HepG2 (cell line): Measurements from ENCODE around the gene BMPR2. TPM values are rescaled to one million over a fixed set of nuclear protein-coding genes. Genes with fewer than 3 reads are reported as not detected.

ENCODE experiments used
- ARID4A ChIP-seq: sonication (generic); formaldehyde crosslinking; IDR thresholded peaks from 2 replicates; pipeline ENCODE4 v1.5.0; 2020; ENCODE audit warnings: mild to moderate bottlenecking, missing genetic modification reagents, borderline replicate concordance
- ARNTL ChIP-seq: sonication (generic); formaldehyde crosslinking; IDR thresholded peaks from 2 replicates; pipeline ENCODE4 v1.4.0; 2020; ENCODE audit warnings: mild to moderate bottlenecking, missing genetic modification reagents
- BRD4 ChIP-seq: sonication (generic); formaldehyde crosslinking; IDR thresholded peaks from 2 replicates; pipeline ENCODE4 v1.4.0; 2020; ENCODE audit warnings: missing genetic modification reagents
- DNMT1 ChIP-seq: sonication (generic); formaldehyde crosslinking; IDR thresholded peaks from 2 replicates; pipeline ENCODE4 v1.5.1; 2020; ENCODE audit warnings: mild to moderate bottlenecking, missing genetic modification reagents
- EEA1 ChIP-seq: sonication (generic); formaldehyde crosslinking; IDR thresholded peaks from 2 replicates; pipeline ENCODE4 v1.5.1; 2020; ENCODE audit warnings: mild to moderate bottlenecking, missing genetic modification reagents, borderline replicate concordance
- GZF1 ChIP-seq: sonication (generic); formaldehyde crosslinking; IDR thresholded peaks from 2 replicates; pipeline ENCODE4 v1.5.1; 2020; ENCODE audit warnings: mild to moderate bottlenecking, missing genetic modification reagents
- HES4 ChIP-seq: sonication (generic); formaldehyde crosslinking; IDR thresholded peaks from 2 replicates; pipeline ENCODE4 v1.9.0; 2021; ENCODE audit warnings: mild to moderate bottlenecking, missing genetic modification reagents, borderline replicate concordance
- HOXA7 ChIP-seq: sonication (generic); formaldehyde crosslinking; IDR thresholded peaks from 2 replicates; pipeline ENCODE4 v1.8.1; 2022; ENCODE audit warnings: mild to moderate bottlenecking, missing genetic modification reagents, moderate library complexity
- KLF16 ChIP-seq, 2 experiments: sonication (generic) in 1 of 2; formaldehyde crosslinking in 1 of 2; IDR thresholded peaks; 2 replicates each; pipeline versions ENCODE4 v1.6.1 to v1.8.0; 2016 to 2023; ENCODE audit warnings: missing genetic modification reagents in 2 of 2, missing compliant biosample characterization in 1 of 2
- KMT2B ChIP-seq: IDR thresholded peaks from 2 replicates; pipeline ENCODE4 v1.6.1; 2016; ENCODE audit warnings: missing genetic modification reagents, missing compliant biosample characterization
- ONECUT2 ChIP-seq: sonication (generic); formaldehyde crosslinking; IDR thresholded peaks from 2 replicates; pipeline ENCODE4 v1.4.0; 2020; ENCODE audit warnings: missing genetic modification reagents
- PCBP2 ChIP-seq: fragments of 200-400 bp; formaldehyde crosslinking; optimal IDR thresholded peaks from 2 replicates; pipeline ENCODE3; 2018; ENCODE audit warnings: low read length, low read depth; ENCODE audit not compliant: poor library complexity, severe bottlenecking
- RBM39 ChIP-seq: fragments of 200-400 bp; formaldehyde crosslinking; IDR thresholded peaks from one replicate; pipeline ENCODE4 v1.6.1; 2018; ENCODE audit warnings: antibody characterized with exemption, mild to moderate bottlenecking, low read depth, low read length; ENCODE audit not compliant: poor library complexity, severe bottlenecking
- RFX3 ChIP-seq: IDR thresholded peaks from 2 replicates; pipeline ENCODE4 v1.6.1; 2016; ENCODE audit warnings: missing biosample characterization, missing genetic modification reagents
- SAFB2 ChIP-seq: sonication (generic); formaldehyde crosslinking; IDR thresholded peaks from 2 replicates; pipeline ENCODE4 v1.5.1; 2020; ENCODE audit warnings: missing genetic modification reagents, low read depth, mild to moderate bottlenecking, borderline replicate concordance
- SMAD9 ChIP-seq: sonication (generic); formaldehyde crosslinking; IDR thresholded peaks from 2 replicates; pipeline ENCODE4 v1.5.1; 2020; ENCODE audit warnings: mild to moderate bottlenecking, missing genetic modification reagents
- SOX6 ChIP-seq, 2 experiments: fragments of 450-650 bp in 1 of 2; sonication (generic) in 1 of 2; formaldehyde crosslinking in 1 of 2; IDR thresholded peaks; 2 replicates each; pipeline versions ENCODE4 v1.4.0 to v1.6.1; 2017 to 2020; ENCODE audit warnings: antibody characterized with exemption in 1 of 2, mild to moderate bottlenecking in 1 of 2, missing genetic modification reagents in 1 of 2
- ZEB1 ChIP-seq: IDR thresholded peaks from 2 replicates; pipeline ENCODE4 v1.6.1; 2012; ENCODE audit warnings: mild to moderate bottlenecking, low read depth, inconsistent platforms; ENCODE audit not compliant: insufficient replicate concordance
- ZNF10 ChIP-seq: sonication (generic); formaldehyde crosslinking; IDR thresholded peaks from 2 replicates; pipeline ENCODE4 v1.4.0; 2020; ENCODE audit warnings: mild to moderate bottlenecking, low read depth, missing genetic modification reagents, borderline replicate concordance
- ZNF33A ChIP-seq: sonication (generic); formaldehyde crosslinking; IDR thresholded peaks from 2 replicates; pipeline ENCODE4 v1.5.1; 2020; ENCODE audit warnings: missing genetic modification reagents, mild to moderate bottlenecking, moderate library complexity, borderline replicate concordance
- ZNF382 ChIP-seq: sonication (generic); formaldehyde crosslinking; IDR thresholded peaks from 2 replicates; pipeline ENCODE4 v1.5.0; 2020; ENCODE audit warnings: missing genetic modification reagents, mild to moderate bottlenecking, borderline replicate concordance
- ZNF552 ChIP-seq: sonication (generic); formaldehyde crosslinking; IDR thresholded peaks from 2 replicates; pipeline ENCODE4 v1.9.0; 2022; ENCODE audit warnings: missing genetic modification reagents, mild to moderate bottlenecking, borderline replicate concordance
- ZNF776 ChIP-seq: sonication (generic); formaldehyde crosslinking; IDR thresholded peaks from 2 replicates; pipeline ENCODE4 v1.4.0; 2020; ENCODE audit warnings: mild to moderate bottlenecking, missing genetic modification reagents
- ZNF883 ChIP-seq: sonication (generic); formaldehyde crosslinking; IDR thresholded peaks from 2 replicates; pipeline ENCODE4 v1.5.1; 2020; ENCODE audit warnings: mild to moderate bottlenecking, missing genetic modification reagents; ENCODE audit errors: not compliant biosample characterization
- ZSCAN21 ChIP-seq: sonication (generic); formaldehyde crosslinking; IDR thresholded peaks from 2 replicates; pipeline ENCODE4 v1.8.0; 2022; ENCODE audit warnings: mild to moderate bottlenecking, missing genetic modification reagents, moderate library complexity, borderline replicate concordance
- ZSCAN29 ChIP-seq: sonication (generic); formaldehyde crosslinking; conservative IDR thresholded peaks from 2 replicates; pipeline ENCODE4 v1.4.0; 2020; ENCODE audit warnings: mild to moderate bottlenecking, missing genetic modification reagents
- polyA plus RNA-seq, 8 experiments: library from polyadenylated mRNA; depleted of rRNA in 3 of 8; stranded (reverse) in 7 of 8; unstranded in 1 of 8; fragments of >200 nt; fragmentation: Illumina TruSeq in 4 of 8; extraction: Trizol in 4 of 8; gene quantifications; 2 replicates each; pipeline versions ENCODE4 v1.2.1 to v1.2.3, GENCODE V29; 2011 to 2016; ENCODE audit warnings: low read depth in 4 of 8, missing spikeins in 1 of 8, mixed read lengths in 1 of 8; ENCODE audit not compliant: insufficient read depth in 1 of 8
- total RNA-seq, 5 experiments: library from RNA; depleted of rRNA; stranded (reverse); fragments of >200 nt; fragmentation: Illumina TruSeq; extraction: Trizol; gene quantifications; 2 replicates each; pipeline ENCODE4 v1.2.3, GENCODE V29; 2016; ENCODE audit warnings: low read depth in 1 of 5

The BMPR2 gene
- total and polyA plus RNA-seq, 2 of the 13 experiments (the other 11 are each of a cell fraction or from before 2014, with no cell fraction given): 5.5 to 10.3 TPM

GRCh38 chr2:202375609-202376408 lies at the start of gene BMPR2 (continued):
- peak; percentile 52; the same call in 1 of the 2 replicates for TF ChIP-seq ZSCAN21
- no peak for TF ChIP-seq ZNF10 (CRISPR knock-in tag)
- TF ChIP-seq ZEB1: no peak
- TF ChIP-seq SOX6 (IDR thresholded peaks at IDR 0.05): no peak
- peak; percentile 71 for TF ChIP-seq SOX6 (CRISPR knock-in tag; IDR thresholded peaks at IDR 0.05)
- TF ChIP-seq ARNTL (CRISPR knock-in tag): no peak
- peak; percentile 69; the same call in 1 of the 2 replicates for TF ChIP-seq EEA1
- TF ChIP-seq GZF1: peak; percentile 64
- no peak for TF ChIP-seq RBM39
- TF ChIP-seq ZNF552 (CRISPR knock-in tag): no peak
- no peak for TF ChIP-seq ONECUT2 (CRISPR knock-in tag)
- 0 out of 2 replicates have a peak, but pooled peaks have one; percentile 32 for TF ChIP-seq DNMT1
- TF ChIP-seq ZNF382 (CRISPR knock-in tag): no peak
- TF ChIP-seq HOXA7: no peak
- TF ChIP-seq HES4 (CRISPR knock-in tag): peak; percentile 80; the same call in 1 of the 2 replicates
- TF ChIP-seq ZNF33A (CRISPR knock-in tag): no peak
- no peak for TF ChIP-seq PCBP2
- no peak; the same call in none of the 2 replicates for TF ChIP-seq KMT2B (CRISPR knock-in tag)
- TF ChIP-seq KLF16 (CRISPR knock-in tag; IDR thresholded peaks at IDR 0.05): peak in 1 of 2 experiments; percentile 32; a peak in 1 of 4 replicates
- TF ChIP-seq SAFB2 (CRISPR knock-in tag): peak; percentile 58
- TF ChIP-seq BRD4 (CRISPR knock-in tag): peak; percentile 52; the same call in 1 of the 2 replicates
- peak; percentile 81; the same call in 1 of the 2 replicates for TF ChIP-seq ZNF776
- peak; percentile 96 for TF ChIP-seq ZSCAN29 (CRISPR knock-in tag)
- TF ChIP-seq RFX3 (CRISPR knock-in tag): no peak
- 0 out of 2 replicates have a peak, but pooled peaks have one; percentile 16 for TF ChIP-seq SMAD9
- TF ChIP-seq ZNF883: no peak
- TF ChIP-seq ARID4A (CRISPR knock-in tag): peak; percentile 74
